DMS53 treated with DMSO at 0.1 percent for 48 hours (cell line): Measurements from ENCODE around the gene NCKAP5.

ENCODE experiments used
- DNase-seq: peaks from one replicate; lab custom pipeline; 2025; ENCODE audit not compliant: unreplicated experiment; lab: John Stamatoyannopoulos, UW

The NCKAP5 gene

DNA sequence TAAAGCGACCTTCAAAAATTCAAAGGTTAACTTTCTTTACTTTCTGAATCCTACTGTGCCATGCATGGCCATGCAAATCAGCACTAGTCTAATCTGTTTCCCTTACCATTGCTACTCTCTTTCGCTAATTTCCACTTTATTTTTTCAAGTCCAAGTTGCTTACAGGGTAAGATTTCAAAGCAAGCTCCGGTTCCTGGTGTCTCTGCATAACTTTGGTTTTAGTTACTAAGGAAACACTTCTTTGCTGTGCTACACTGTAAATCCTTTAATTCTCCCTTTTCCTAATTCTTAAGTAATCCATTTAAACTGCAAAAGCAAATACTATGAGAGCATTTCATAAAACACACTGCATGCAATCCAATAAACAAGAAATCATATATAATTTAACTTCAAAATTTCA, 514.7 kb downstream of the NCKAP5 start:
- no peak for DNase-seq

DNA sequence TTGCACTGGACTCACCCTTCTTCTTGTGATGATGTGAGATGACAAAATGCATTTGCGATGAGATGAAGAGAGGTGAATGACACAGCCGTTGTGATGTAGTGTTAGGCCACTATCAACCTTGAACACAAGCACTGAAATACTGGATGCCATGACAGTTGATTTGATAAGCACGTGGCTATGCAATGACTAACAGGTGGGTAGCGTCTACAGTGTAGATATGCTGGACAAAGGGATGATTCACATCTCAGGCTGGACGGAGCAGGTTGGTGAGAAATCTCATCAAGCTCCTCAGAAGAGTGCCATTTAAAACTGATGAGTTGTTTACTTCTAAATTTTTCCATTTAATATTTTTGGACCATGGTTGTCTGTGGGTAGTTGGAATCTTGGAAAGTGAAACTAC, 522.5 kb downstream of the NCKAP5 start:
- no peak for DNase-seq

DNA sequence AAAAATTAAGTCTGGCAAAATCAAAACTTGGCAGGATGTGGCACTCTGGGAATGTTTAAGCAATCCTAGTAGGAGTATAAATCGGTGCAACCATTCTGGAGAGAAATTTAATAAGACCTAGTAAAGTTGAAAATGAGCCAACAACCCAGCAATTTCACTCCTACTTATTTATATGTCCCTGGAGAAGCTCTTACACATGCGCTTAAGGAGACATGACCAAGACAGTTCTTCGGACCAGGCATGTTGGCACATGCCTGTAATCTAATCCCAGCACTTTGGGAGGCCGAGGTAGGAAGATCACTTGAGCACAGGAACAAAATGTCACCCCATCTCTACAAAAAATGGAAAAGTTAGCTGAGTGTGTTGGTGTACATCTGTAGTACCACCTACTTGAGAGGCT, 523.7 kb downstream of the NCKAP5 start:
- DNase-seq = no peak

DNA sequence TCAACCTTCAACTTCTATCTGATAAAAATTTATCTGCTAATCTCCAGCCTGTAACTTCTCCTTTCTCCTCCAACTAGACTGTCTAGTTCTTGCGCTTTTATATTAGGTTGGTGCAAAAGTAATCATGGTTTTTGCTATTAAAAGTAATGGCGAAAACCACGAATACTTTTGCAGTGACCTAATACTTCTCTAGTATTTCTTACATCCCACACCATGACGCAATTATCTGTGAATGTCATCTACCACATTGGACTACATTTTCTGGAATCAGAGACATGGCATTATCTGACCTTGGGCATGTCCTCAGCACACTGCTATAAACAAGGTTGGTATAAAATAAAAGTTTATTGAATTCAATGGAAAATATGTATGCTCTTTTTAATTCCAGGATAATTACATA, 528.1 kb downstream of the NCKAP5 start:
- DNase-seq = no peak

DNA sequence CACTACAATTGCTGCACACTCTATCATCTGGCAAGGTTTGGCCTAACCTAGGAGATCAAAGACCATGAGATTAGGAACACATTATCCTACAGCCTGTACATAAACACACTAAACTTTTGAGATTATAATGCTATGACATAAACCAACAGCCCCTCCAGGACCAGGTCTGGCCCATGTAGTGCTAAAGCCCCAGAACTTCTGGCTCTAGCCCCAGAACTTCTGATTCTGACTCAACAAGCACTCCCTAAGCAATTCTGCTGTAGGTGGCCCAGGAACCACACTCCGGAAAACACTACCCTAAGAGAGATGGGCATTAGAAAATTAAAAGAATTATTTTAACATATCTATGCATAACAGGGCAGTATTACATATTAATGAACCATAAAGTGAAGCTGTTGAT, 528.7 kb downstream of the NCKAP5 start:
- DNase-seq = no peak

DNA sequence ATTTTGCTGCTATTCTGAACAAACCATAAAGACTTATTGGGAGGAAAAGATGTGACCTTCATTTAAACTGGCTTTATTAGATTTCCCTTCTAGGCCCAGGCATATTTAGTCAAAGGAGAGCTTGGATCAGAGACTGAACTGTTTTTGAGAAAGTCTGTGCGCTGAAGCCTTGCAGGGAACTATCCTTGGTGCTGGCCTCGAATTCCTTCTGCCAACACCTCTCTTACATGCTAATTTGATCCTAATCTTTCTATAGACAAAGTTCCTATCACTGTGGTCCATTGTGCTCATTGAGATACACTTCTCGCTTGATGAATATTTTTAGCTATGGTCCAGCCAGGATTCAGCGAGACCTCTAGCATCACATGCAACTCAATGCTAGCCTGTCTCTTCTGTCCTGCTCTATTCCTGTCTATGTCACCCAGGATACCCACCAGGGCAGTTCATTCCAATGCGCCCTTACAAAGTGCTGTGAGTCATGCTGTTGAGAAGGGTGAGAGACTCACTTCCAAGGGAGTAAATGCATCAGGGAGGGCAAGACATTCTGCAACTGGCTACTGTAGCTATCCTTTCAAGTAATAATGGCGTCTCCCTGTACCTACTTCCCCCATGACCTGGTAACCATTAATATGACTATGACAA, 541.6 kb downstream of the NCKAP5 start:
- no peak for DNase-seq

DNA sequence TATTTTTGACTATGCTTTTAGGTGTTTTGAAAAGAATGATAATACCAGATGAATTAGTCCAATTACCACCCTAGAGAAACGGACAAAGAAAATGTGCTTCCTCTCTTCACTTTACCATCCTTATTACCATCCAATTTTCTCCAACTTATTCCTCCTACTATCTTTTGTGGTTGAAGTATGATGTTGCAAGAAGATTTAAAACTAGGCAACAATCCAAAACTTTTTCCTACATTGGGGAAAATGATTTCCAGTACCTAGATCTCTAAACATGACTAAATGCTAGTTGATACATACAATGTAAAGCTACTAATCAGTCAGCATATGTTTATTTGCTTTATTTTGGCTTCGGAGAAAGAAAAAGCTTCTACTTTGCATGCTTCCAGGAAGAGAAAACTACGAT, 543.3 kb downstream of the NCKAP5 start:
- DNase-seq = no peak

DNA sequence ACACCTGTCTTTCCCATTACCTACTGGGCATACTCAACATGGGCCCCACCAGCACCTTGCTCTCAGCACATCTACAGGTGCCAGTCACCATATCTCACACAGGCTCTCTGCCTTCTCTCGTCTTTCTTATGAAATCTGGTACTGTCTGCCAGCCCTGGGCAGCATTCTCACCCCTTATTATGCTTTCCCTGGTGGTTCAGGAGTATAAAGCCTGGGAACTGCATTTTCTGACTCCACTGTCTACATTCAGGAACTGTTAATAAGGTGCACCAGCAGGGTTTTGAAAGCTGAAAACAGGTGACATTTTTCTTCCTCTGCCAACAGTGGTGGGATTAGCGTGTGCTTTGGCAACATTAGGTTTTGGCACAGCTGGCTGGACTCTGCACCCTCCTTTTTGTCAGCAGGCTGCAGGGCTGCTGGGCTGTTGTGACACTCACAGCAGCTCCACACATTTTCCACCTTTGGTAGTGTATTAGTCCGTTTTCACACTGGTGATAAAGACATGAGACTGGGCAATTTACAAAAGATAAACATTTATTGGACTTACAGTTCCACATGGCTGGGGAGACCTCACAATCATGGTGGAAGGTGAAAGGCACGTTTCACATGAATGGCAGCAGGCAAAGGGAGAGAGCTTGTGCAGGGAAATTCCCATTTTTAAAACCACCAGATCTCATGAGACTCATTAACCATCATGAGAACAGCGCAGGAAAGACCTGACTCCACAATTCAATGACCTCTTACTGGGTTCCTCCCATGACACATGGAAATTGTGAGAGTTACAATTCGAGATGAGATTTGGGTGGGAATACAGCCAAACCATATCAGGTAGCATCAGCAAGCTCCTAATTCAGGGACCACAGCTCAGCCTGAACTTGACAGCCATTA, 555.2 kb downstream of the NCKAP5 start:
- DNase-seq = no peak

DNA sequence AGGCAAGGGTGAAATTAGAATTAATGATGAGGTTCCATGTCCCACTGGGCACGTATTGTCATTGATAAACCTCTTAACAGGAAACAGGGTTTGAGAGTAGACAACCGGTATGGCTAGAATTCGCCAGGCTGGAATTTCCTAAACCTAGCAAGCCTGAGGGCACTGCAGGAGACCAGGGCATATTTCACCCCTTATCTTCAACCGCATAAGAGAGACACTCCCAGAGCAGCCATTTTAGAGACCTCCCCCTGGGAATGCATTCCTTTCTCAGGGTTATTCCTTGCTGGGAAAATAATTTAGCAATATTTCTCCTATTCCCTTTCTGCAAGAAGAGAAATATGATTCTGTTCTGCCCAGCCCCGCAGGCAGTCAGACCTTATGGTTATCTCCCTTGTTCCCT, 563.6 kb downstream of the NCKAP5 start:
- no peak for DNase-seq

DNA sequence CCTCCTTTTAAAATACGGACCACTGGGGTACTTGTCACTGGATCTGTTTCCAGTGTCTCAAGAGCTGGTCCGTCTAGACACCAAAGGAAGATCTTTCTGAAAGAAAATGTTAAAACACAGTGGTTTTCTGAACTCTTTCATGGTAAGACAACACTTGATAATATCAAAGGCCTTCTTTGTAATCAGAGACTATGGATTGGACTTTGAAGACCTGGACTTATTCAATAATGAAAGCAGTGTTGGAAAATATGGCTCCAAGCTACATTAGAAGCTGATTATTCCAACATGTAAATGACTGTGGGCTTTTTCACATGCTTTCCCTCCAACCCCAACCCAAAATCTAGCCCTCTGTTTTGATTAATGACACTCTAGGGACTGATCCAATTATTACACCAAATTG, 568.8 kb downstream of the NCKAP5 start:
- DNase-seq = no peak

DNA sequence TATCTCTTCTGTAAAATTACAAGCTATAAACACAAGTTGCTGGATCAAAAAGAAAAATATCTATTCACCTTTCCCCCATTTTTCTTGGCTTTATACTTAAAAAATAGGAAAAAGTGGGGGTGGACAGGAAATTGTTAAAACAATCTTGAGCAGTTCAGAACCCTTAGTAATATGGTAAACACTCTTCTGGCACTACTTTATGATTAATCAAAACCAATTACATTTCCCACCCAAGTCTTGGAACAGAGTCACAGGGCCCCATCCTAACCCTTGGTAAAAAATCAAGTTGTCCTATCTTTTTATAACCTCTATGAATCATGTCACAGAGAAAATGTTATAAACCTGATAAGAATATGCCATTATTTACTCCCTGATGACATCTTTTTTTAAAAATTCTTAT, 570.0 kb downstream of the NCKAP5 start:
- DNase-seq = no peak

DNA sequence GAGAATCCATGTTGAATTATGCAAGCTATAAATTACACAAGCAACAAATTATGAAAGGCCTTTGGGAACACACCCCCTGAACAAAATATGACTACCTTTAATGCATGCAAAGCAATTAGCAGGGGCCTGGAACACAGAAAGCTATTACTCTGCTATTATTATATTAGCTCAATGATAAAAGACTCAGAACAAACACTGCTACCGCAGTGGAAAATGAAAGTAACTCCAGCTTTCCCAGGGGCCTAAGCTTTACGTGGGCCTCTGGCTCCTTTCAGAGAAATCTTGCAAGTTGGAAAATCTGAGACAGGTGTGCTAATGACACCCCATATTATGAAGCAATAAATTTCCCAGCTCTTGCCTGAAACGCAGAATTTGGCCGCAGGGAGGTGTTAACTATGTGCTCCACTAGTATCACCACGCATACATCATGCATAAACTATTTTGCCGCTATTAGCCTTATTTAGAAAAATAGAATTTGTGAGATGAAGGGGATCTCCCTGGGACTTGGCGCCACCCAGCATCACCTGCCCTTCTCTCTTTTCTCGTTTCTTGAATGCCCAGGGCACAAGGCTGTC, 576.7 kb downstream of the NCKAP5 start:
- no peak for DNase-seq

DNA sequence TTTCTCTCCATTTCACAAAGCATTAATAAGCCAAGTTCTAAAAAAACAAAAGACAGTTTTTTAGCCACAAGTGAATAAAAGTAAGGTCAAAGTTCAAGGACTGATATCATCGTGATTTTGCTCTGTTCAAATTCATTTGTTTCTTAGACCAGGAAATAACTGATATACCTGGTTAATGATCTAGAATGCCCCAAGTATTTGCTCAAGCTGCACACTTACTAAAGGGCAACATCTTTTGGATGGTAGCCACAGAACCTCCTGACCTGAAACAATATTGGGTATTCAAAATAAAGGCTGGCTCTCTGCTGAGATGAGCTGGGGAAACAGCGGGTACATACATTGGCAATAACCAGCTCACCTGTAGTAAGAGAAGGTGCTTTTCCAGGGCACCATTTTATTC, 583.5 kb downstream of the NCKAP5 start:
- DNase-seq = no peak

DNA sequence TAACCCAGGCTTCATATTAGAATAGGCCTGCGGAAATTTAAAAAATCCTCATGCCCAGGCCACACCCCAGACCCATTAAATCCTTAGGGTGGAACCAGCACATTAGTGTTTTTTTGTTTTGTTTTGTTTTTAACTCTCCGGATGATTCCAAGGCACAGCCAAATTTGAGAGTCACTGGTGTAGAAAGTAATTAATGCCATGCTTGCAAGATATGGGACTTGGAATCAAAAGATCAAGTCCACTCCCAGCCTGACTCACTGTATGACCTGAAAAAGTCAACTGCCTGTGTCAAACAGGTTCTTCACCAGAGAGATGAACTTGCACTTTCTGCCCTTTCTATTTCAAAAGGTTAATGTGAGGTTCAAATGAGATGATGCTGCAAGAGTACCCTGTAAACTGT, 588.0 kb downstream of the NCKAP5 start:
- no peak for DNase-seq

DNA sequence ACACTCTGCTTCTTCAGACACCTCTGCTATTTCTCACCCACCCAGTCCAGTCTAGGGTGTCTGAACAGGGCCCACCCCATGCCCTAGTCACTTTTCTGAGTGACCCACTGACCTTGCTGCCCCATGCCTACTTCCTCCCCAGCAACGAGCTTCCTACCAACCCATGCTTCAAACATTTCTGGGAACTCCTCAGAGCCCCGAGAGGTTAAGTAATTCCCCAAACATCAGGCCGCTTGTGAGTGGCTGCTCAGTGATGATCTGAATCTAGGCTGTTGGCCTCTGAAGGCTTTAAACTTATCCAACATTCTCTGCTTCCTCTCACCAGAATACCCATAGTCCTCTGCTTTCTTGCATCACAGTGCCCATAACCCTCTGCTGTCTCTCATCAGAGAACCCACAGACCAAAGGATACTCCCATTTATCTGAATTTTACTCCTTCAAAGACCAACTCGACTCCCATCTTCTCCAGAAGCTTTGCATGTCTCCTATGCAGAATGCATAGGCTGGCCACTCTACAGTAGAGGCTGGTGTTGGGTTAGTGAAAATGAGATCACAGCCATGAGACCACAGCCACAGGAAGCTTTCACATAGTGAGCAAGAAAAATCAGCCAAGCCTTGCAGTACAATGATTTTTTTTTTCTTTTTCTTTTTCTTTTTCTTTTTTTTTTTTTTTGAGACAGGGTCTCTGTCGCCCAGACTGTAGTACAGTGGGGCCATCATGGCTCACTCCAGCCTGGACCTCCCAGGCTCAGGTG, 588.7 kb downstream of the NCKAP5 start:
- no peak for DNase-seq

DNA sequence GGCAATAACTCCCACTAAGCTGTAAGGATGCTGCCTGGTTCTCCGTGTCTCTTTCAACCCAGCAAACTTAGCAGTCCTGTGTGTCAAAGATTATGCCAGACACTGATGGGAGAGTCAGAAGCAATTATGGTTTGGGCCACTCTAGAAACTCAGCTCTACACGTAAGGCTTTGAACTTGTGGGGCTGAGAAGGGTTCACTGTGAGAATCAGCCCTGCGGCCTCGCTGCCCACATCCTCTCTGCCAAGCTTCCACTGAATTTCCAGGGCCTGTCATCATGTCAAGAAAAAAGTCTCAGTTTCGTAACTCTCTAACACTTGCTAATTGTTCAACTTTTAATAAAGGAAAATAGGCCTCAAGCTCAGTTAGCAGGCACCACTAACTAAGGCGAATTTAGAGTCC, 589.4 kb downstream of the NCKAP5 start:
- no peak for DNase-seq

DNA sequence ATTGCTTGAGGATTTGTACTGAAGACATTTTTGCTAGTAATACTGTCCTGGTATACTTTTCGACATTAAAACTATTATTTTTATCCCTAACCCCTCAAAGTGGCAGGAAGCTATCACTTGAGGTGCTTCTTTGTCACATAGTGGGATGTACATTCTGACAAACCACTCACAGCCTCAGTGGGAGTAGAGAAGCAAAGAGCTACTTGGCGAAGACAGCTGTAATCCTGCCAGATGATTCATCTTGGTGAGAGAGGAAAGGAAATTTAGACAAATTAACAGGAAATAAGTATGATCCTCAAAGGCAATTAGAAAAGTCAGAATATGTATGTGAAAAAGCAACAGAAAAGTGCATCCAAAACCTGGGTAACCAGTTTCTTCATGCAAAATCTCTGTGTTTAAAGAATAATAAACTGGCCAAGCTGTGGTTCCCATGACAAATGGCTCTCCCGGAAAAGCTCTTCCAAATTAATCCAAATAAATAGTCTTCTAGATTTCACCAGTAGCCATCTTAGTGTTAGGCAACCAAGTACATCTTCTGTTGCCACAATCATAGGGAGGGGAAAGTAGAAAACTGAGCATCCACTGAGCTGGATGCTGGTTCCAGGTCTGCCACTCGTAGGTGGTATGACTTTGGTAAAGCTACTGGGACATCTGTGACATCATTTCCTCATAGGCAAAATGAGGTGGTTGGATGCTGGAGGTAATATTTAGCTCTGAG, 590.3 kb downstream of the NCKAP5 start:
- no peak for DNase-seq

DNA sequence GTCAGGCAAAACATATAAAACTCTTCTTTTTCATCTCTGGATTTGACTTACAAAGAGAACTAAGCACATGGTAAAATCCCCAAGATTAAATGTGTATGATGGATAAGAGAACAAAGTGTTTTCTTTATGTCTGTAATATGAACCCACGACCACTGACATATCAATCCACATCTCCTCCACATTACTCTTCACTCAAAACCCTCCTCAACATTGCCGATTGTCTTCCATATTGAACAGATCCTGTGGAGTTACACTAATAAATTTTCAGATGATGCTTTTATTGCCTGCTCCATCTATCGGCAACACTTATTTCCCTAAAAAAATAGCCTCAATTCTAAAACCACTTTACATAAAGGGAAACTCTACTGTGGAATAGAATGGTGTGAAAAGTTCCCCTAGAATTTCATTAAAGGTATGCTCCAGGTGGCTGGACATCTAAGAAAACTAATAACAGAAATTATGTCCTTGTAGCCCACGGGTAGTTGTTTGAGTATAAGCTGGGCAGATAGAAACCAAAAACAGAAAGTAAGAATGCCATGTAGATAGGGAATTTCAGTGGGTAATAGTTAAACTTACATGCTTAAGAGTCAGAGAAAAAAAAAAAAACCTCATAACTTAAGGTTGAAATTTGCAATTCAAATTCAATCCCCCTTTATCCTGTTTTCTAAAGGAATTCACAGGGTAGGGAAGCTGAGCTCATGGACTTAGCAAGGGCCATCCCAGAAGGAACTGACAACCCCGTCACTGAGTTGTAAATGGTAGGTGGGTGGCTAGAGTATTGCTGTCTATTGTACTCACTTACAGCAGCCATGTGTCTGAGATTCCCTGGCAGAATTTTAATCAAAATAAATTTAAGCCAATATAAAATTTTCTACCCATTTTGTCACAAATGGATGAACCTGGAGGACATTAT, 592.8 kb downstream of the NCKAP5 start:
- DNase-seq = no peak

DNA sequence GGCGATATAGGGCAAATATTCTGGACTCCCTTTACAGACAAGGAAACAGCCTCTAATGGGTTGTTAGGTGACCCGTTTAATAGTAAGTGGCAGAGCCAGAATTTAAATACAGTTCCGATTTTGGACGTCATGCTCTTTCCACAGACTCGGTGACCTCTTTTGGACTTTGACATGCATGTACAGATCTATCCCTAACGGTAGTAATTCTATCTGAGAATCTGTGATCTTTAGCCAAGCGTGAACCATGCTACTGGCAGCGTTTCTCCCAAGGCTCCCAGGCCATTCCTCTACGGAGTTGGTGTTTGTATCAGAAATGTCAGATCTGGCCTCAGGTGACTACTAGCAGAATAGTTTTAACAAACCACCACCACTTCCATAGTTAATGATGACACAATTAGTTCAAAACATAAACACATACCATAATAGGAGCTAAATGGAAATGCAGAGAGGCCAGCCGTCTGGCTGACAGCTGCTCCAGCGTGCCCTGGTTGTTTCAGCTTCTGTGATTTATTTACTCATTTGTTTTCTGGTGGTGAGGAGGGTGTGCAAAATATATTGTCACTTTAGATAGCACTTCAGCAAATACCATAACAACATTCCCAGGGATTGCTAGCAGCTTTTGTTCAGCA, 593.7 kb downstream of the NCKAP5 start:
- DNase-seq = no peak
